ENCODE measurements around the gene NMUR1.

NMUR1 gene

DNA sequence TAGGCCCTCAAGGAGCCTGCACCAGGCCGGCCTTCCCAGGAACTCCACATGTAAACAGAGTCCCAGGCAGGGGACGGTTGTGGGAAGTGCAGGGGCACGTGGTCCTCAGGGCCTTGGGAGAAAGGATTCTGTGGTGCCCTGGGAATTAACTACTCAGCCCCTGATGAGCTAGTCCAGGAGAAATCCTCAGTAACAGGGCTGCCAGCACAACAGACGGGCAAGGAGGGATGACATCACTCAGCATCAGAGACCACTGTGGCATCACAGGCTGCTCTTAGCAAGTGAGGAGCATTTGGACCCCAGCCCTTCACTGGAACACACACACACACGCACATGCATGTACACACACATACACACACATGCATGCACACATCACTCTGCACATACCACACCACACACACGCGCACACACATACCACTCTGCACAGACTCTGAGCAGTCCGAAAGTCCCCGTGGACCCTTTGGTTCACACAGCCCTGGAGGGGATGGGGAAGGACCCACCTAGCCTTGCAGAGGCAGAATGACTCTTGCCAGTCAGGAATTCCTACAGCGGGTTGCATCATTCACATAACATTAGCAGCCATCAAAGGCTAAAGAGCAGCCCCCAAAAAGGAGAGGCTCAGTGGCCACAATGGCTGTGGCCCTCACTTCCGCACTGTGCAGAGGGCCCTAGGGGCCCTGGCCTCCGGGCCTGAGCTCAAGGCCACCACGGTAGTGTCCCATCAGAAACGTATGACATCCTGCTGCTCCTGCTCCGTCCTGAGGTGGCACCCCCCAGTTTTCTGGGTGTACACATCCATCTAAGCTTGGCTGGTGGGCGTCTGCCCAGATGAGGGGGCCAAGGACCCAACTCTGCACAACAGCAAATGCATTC lies 1.9 kb upstream of the NMUR1 start:
- Histone ChIP-seq H3K4me2 (ENCODE audit: low read depth, low read length, poor library complexity, severe bottlenecking) (no peak overlapping the region), H3K27ac (ENCODE audit: low read depth, low read length) (no peak overlapping the region), H3K79me2 (ENCODE audit: insufficient read depth, low read length) (no peaks in the 10 kb centered on the region), H3K27me3 (ENCODE audit: low read length) (no peaks in the 10 kb centered on the region), H3K9me3 (ENCODE audit: insufficient read depth, low read length) (no peaks in the 10 kb centered on the region), H3K4me3 (ENCODE audit: insufficient read depth, low read length, poor library complexity, severe bottlenecking) (no peak overlapping the region), H3K36me3 (ENCODE audit: low read length) (no peaks in the 10 kb centered on the region), H3K9ac (ENCODE audit: low read length) (no peak overlapping the region), H4K20me1 (ENCODE audit: low read depth, low read length) (no peaks in the 10 kb centered on the region), H2AFZ (ENCODE audit: low read depth, low read length, severe bottlenecking) (no peak overlapping the region), H3F3A (ENCODE audit: insufficient read depth) (no peaks in the 10 kb centered on the region), H3K9me2 (replicated peaks; ENCODE audit: insufficient read depth, low read length) (no peaks in the 10 kb centered on the region)
- no peak for TF ChIP-seq CTCF (IDR thresholded peaks at IDR 0.05; ENCODE audit: insufficient read depth, low read length, poor library complexity, severe bottlenecking)
- no peak for TF ChIP-seq EZH2phosphoT487 (conservative IDR thresholded peaks at IDR 0.05; ENCODE audit: low read length)

DNA sequence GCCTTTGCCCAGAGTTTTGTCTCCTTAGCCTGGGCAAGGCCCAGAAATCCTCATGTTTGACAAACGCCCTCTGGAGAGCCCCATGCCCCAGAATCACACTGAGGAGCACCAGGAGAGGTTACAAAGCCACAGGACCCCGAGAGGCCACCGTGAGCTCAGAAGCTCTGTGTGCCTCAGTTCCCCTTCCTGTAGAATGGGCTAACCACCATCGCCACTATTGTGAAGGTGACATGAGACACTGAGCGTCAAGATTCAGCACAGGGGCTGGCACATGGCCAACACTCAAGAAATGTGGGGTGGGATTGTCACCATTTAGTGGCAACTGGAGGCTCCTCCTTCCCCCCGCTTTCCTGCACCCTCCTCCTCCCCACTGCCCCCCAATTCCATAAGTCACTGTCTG lies 1.2 kb upstream of the NMUR1 start:
- Histone ChIP-seq H3K27me3 (ENCODE audit: low read length) (no peaks in the 10 kb centered on the region), H3K9me2 (replicated peaks; ENCODE audit: insufficient read depth, low read length) (no peaks in the 10 kb centered on the region), H4K20me1 (ENCODE audit: low read depth, low read length) (no peaks in the 10 kb centered on the region), H3K36me3 (ENCODE audit: low read length) (no peaks in the 10 kb centered on the region), H3K27ac (ENCODE audit: low read depth, low read length) (no peak overlapping the region), H3K4me3 (ENCODE audit: insufficient read depth, low read length, poor library complexity, severe bottlenecking) (no peak overlapping the region), H3K79me2 (ENCODE audit: insufficient read depth, low read length) (no peaks in the 10 kb centered on the region), H3K4me2 (ENCODE audit: low read depth, low read length, poor library complexity, severe bottlenecking) (no peak overlapping the region), H3K9ac (ENCODE audit: low read length) (no peak overlapping the region), H3F3A (ENCODE audit: insufficient read depth) (no peaks in the 10 kb centered on the region), H2AFZ (ENCODE audit: low read depth, low read length, severe bottlenecking) (no peak overlapping the region), H3K9me3 (ENCODE audit: insufficient read depth, low read length) (no peaks in the 10 kb centered on the region)
- TF ChIP-seq CTCF (IDR thresholded peaks at IDR 0.05; ENCODE audit: insufficient read depth, low read length, poor library complexity, severe bottlenecking) (no peak), EZH2phosphoT487 (conservative IDR thresholded peaks at IDR 0.05; ENCODE audit: low read length) (no peak)

DNA sequence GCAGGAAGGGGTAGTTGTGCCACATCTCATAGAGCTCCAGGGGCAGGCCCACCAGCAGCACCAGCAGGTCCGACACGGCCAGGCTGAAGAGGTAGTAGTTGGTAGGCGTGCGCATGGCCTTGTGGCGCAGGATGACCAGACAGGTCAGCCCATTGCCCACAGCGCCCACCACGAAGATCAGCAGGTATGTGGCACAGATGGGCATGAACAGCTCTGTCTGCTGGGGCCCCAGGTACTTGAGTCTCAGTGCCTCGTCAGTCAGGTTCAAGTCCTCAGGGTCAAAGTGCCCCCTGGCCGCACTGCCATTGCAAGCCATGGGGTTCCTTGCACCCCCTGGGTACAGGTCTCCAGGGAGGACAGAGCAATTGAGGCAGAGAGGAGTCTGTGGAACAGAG lies 1.6 kb downstream of the NMUR1 start:
- H3F3A ChIP-seq (ENCODE audit: insufficient read depth), result no peaks in the 10 kb centered on the region
- H3K36me3 ChIP-seq (ENCODE audit: low read length), result no peaks in the 10 kb centered on the region
- H4K20me1 ChIP-seq (ENCODE audit: low read depth, low read length), result no peaks in the 10 kb centered on the region
- H2AFZ ChIP-seq (ENCODE audit: low read depth, low read length, severe bottlenecking), result no peak overlapping the region
- H3K27ac ChIP-seq (ENCODE audit: low read depth, low read length), result no peak overlapping the region
- no peak for TF ChIP-seq EZH2phosphoT487 (conservative IDR thresholded peaks at IDR 0.05; ENCODE audit: low read length)
- TF ChIP-seq CTCF (IDR thresholded peaks at IDR 0.05; ENCODE audit: insufficient read depth, low read length, poor library complexity, severe bottlenecking), result no peak
- no peak overlapping the region for H3K4me2 ChIP-seq (ENCODE audit: low read depth, low read length, poor library complexity, severe bottlenecking)
- no peak overlapping the region for H3K4me3 ChIP-seq (ENCODE audit: insufficient read depth, low read length, poor library complexity, severe bottlenecking)
- no peaks in the 10 kb centered on the region for H3K27me3 ChIP-seq (ENCODE audit: low read length)
- no peak overlapping the region for H3K9ac ChIP-seq (ENCODE audit: low read length)
- H3K79me2 ChIP-seq (ENCODE audit: insufficient read depth, low read length), result no peaks in the 10 kb centered on the region
- no peaks in the 10 kb centered on the region for H3K9me2 ChIP-seq (replicated peaks; ENCODE audit: insufficient read depth, low read length)
- no peaks in the 10 kb centered on the region for H3K9me3 ChIP-seq (ENCODE audit: insufficient read depth, low read length)

All from SU-DHL-6 (cell line).